SK-MEL-5 (cell line): ENCODE results near the gene GPATCH1. TPM values are rescaled to one million over a fixed set of nuclear protein-coding genes. Genes with fewer than 3 reads are reported as not detected.
"Not testable (repeated sequence)": the region's sequence is repeated elsewhere in the genome, so short reads cannot be mapped to it uniquely, and the experiment has no call there.

ENCODE experiments used
- DNase-seq: peaks from one replicate; pipeline ENCODE4 v3.0.0-alpha.2; 2016; ENCODE audit warnings: low read depth, low spot score
- in situ Hi-C: cut with HindIII; loops from 2 replicates; pipeline ENCODE4 v1.10.0; 2016; ENCODE audit warnings: low sequenced_read_pairs, high pct_unique_total_duplicates, low pct_unique_long_range_greater_than_20kb
- total RNA-seq: library from RNA; depleted of rRNA; stranded (reverse); fragments of >200 nt; shearing (Covaris generic); gene quantifications from 2 replicates; pipeline ENCODE4 v1.2.3, GENCODE V29; 2014

GPATCH1 gene
- total RNA-seq, 1 experiment from 2014 or later = 6.8 TPM

DNA sequence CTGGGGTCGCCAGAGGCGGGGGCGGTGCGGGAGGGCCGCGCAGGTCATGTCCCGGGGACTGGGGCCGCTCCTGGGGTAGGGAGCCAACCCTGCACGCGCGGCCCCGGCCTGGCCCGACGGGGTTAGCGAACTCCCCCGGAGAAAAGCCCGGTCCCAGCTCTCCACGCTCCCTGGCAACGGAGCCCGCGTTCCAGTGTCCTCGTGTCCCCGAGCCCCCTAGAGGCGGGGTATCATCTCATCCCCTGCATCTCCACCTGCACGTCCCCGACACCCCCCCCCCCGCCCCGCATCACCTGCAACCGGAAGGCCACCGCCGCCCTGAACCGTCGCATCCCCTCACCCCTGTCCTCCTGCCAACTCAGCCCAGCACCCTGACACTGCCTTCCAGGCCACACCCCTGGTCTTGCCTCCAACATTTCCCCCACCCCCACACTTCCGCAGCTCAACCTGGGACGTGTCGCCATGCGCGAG lies 53.6 kb downstream of the GPATCH1 start:
- in situ Hi-C loops = no loop called here
- no peak for DNase-seq

DNA sequence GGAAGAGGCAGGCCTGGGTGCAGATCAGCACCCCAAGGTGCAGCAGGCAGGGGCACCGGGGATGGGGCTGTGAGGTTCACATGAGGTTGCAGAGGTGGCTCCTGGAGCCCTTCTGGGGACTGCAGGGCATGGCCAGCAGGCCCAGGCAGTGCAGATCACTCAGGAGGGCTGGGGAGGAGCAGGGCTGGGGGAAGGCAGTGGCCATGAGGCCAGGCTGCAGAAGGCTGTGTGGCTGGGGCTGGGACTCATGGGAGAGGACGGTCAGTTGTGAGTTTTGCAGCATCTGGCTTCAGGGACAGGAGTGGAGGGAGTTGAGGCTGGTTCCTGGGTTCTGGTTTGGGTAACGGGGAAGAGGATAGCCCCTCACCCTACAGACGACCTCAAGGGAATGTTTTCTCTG lies 58.2 kb downstream of the GPATCH1 start:
- in situ Hi-C loops = no loop called here
- DNase-seq = no peak

DNA sequence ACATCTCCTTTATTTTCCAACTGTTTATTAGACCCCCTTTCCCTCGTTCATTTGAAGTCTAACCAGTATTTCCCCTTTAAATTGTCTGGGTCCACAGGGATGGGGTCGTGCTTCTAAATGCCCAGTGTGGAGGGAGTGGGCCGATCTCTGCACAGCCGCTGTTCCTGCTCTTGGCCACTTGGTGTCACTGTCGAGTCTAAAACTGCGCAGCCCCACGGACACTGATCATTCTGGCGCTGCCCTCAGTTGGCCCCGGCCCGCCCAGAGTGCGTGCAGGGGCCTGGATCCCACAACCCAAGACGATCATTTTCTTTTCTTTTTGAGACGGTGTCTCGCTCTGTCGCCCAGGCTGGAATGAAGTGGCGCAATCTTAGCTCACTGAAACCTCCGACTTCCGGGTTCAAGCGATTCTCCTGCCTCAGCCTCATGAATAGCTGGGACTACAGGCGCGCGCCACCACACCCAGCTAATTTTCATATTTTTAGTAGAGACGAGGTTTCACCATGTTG lies 63.0 kb downstream of the GPATCH1 start:
- in situ Hi-C loops = no loop called here
- DNase-seq = peak; percentile 68

GRCh38 chr19:33146209-33146608 lies 65.2 kb downstream of the GPATCH1 start:
- in situ Hi-C loops = no loop called here
- DNase-seq = no peak

- in situ Hi-C loops = no loop called here
- DNase-seq = no peak
Observed at GRCh38 chr19:33147538-33147937, 66.6 kb downstream of the GPATCH1 start.

- in situ Hi-C loops = no loop called here
- DNase-seq = no peak
Observed at GRCh38 chr19:33150852-33151518, 70.0 kb downstream of the GPATCH1 start.

GRCh38 chr19:33152176-33152575 lies 71.2 kb downstream of the GPATCH1 start:
- no peak for DNase-seq
- in situ Hi-C loops = no loop called here

- in situ Hi-C loops, DNase-seq: not testable (repeated sequence)
Observed at GRCh38 chr19:33152625-33153024, 71.6 kb downstream of the GPATCH1 start.

GRCh38 chr19:33154313-33154712 lies 73.3 kb downstream of the GPATCH1 start:
- in situ Hi-C loops, DNase-seq: not testable (repeated sequence)

GRCh38 chr19:33156334-33156733 lies 75.4 kb downstream of the GPATCH1 start:
- no peak for DNase-seq
- in situ Hi-C loops = no loop called here

DNA sequence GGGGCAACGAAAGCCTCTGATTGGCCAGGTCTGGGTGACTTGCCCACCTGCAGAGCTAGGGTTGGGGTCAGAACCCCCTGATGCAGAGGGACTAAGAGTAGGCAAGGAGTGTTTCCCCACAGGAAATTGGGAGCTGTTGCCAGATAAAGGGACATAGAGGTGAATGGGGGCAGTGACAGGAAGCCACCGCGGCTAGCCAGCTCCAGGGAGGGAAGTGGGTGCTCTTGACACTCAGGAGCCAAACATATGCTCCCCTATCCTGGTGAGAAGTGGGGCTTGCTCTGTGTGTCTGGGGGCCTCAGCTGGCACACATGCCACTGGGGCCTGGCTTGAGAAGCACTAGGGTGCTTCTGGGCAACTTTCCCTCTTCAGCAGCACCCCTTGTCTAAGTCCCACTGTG lies 76.9 kb downstream of the GPATCH1 start:
- no peak for DNase-seq
- in situ Hi-C loops = no loop called here

DNA sequence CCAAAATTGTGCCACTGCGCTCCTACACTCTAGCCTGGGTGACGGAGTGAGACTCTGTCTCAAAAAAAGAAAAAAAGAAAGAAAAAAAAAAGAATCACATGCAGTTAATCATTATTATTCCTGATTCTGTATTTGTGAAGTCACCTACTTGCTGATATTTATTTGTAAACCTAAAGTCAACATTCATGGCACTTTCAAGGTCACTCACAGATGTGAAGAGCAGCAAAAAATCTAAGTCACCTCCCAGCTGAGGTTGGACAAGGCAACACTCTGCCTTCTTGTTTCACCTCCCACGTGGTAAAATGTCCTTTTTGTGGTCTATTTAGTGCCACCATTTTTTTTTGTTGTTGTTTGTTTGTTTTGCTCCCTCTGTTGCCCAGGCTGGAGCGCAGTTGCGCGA lies 77.4 kb downstream of the GPATCH1 start:
- DNase-seq = no peak
- in situ Hi-C loops = no loop called here

- in situ Hi-C loops = no loop called here
- DNase-seq = no peak
Observed at GRCh38 chr19:33159149-33159548, 78.2 kb downstream of the GPATCH1 start.

- DNase-seq = no peak
- in situ Hi-C loops = no loop called here
Observed at GRCh38 chr19:33159893-33160292, 78.9 kb downstream of the GPATCH1 start.

- no peak for DNase-seq
- in situ Hi-C loops = no loop called here
Observed at GRCh38 chr19:33161201-33161600, 80.2 kb downstream of the GPATCH1 start.

- in situ Hi-C loops = no loop called here
- DNase-seq = peak; percentile 22
Observed at GRCh38 chr19:33163481-33163880, 82.5 kb downstream of the GPATCH1 start.

DNA sequence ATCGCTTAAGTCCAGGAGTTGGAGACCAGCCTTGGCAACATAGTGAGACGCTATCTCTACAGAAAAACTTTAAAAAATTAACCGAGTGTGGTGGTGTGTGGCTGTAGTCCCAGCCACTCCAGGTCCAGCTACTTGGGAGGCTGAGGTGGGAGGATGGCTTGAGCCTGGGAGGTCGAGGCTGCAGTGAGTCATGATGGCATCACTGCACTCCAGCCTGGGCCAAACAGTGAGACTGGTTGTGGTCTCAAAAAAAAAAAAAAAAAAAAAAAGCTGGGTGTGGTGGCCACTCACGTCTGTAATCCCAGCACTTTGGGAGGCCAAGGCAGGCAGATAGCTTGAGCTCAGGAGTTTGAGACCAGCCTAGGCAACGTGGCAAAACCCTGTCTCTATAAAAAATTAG lies 85.1 kb downstream of the GPATCH1 start:
- in situ Hi-C loops, DNase-seq: not testable (repeated sequence)

DNA sequence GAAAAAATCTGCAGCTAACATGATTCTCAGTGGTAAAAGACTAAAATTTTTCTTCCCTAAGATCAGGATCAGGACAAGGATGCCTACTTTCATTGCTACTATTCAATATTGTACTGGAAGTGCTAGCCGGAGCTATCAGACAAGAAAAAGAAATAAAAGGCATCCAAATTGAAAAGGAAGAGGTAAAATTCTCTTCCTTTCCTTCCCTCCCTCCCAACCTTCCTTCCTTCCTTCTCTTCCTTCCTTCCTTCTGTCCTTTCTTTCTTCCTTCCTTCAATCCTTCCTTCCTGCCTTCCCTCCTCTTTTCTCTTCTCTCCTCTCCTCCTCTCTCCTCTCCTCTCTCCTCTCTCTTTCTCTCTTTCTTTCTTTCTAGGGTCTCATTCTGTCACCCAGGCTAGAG lies 86.5 kb downstream of the GPATCH1 start:
- in situ Hi-C loops = no loop called here
- DNase-seq = no peak

- in situ Hi-C loops = no loop called here
- DNase-seq = no peak
Observed at GRCh38 chr19:33168528-33168927, 87.5 kb downstream of the GPATCH1 start.
